Fibroblast of lung (primary cell): Measurements from ENCODE around the gene SRCIN1. TPM values are rescaled to one million over a fixed set of nuclear protein-coding genes. Genes with fewer than 3 reads are reported as not detected.
"Not testable (repeated sequence)": the region's sequence is repeated elsewhere in the genome, so short reads cannot be mapped to it uniquely, and the experiment has no call there.

Experiments used
- DNase-seq, 2 donors: peaks; one replicate each; pipeline versions ENCODE4 v3.0.0 to v3.0.0-alpha.2; 2010; ENCODE audit warnings: low read depth in 2 of 2
- H2AFZ ChIP-seq: 2 replicates; pipeline ENCODE4 v1.5.1; 2012; ENCODE audit warnings: low read length, control low read depth, inconsistent platforms
- H3K27ac ChIP-seq: 2 replicates; pipeline ENCODE4 v1.5.1; 2011; ENCODE audit warnings: low read length, control low read depth; ENCODE audit not compliant: insufficient read depth
- H3K27me3 ChIP-seq: 2 replicates; pipeline ENCODE4 v1.5.1; 2011; ENCODE audit warnings: mild to moderate bottlenecking, low read length; ENCODE audit not compliant: control insufficient read depth, insufficient read depth
- H3K36me3 ChIP-seq: 2 replicates; pipeline ENCODE4 v1.5.1; 2011; ENCODE audit warnings: low read length; ENCODE audit not compliant: control insufficient read depth, insufficient read depth
- H3K4me1 ChIP-seq: 2 replicates; pipeline ENCODE4 v1.5.1; 2011; ENCODE audit warnings: low read length; ENCODE audit not compliant: control insufficient read depth, insufficient read depth; ENCODE audit errors: extremely low read depth
- H3K4me2 ChIP-seq: 2 replicates; pipeline ENCODE4 v1.5.1; 2011; ENCODE audit warnings: low read length, control low read depth; ENCODE audit not compliant: insufficient read depth; ENCODE audit errors: extremely low read depth
- H3K4me3 ChIP-seq, 4 experiments: fragments of 200-600 bp in 1 of 4; sonication (generic) in 1 of 4; replicated peaks in 1 of 4; 2 replicates each; pipeline ENCODE4 v1.5.1; 2011 to 2016; ENCODE audit warnings: low read length in 4 of 4, low read depth in 3 of 4, mild to moderate bottlenecking in 3 of 4, control low read depth in 2 of 4, inconsistent platforms in 1 of 4, mixed read lengths in 1 of 4; ENCODE audit not compliant: insufficient read depth in 1 of 4; ENCODE audit errors: control extremely low read depth in 1 of 4
- H3K79me2 ChIP-seq: 2 replicates; pipeline ENCODE4 v1.5.1; 2012; ENCODE audit warnings: mild to moderate bottlenecking, low read length, inconsistent platforms; ENCODE audit not compliant: control insufficient read depth, insufficient read depth
- H3K9ac ChIP-seq: 2 replicates; pipeline ENCODE4 v1.5.1; 2011; ENCODE audit warnings: mild to moderate bottlenecking, low read length, control low read depth; ENCODE audit not compliant: insufficient read depth
- H3K9me3 ChIP-seq: 2 replicates; pipeline ENCODE4 v1.5.1; 2012; ENCODE audit warnings: low read depth, low read length; ENCODE audit not compliant: control insufficient read depth, insufficient read depth
- H4K20me1 ChIP-seq: 2 replicates; pipeline ENCODE4 v1.5.1; 2011; ENCODE audit warnings: low read length; ENCODE audit not compliant: control insufficient read depth, insufficient read depth; ENCODE audit errors: extremely low read depth
- CTCF ChIP-seq, 2 donors: IDR thresholded peaks in 1 of 2; conservative IDR thresholded peaks in 1 of 2; 1 replicate in 1 of 2; 2 replicates in 1 of 2; pipeline ENCODE4 v1.5.1; 2011 to 2012; ENCODE audit warnings: low read length in 2 of 2, control low read depth in 1 of 2, inconsistent platforms in 1 of 2, low read depth in 1 of 2, mild to moderate bottlenecking in 1 of 2
- EZH2 ChIP-seq: IDR thresholded peaks from 2 replicates; pipeline ENCODE4 v1.5.1; 2012; ENCODE audit warnings: low read length, control low read depth, mild to moderate bottlenecking; ENCODE audit errors: missing control alignments
- polyA plus RNA-seq, 2 donors: library from polyadenylated mRNA; depleted of rRNA in 1 of 2; stranded (reverse) in 1 of 2; unstranded in 1 of 2; fragments of >200 nt; gene quantifications; 2 replicates each; pipeline ENCODE4 v1.2.1, GENCODE V29; 2011 to 2012; ENCODE audit warnings: missing spikeins in 1 of 2
- total RNA-seq: library from RNA; depleted of rRNA; stranded (reverse); fragments of >200 nt; gene quantifications from 2 replicates; pipeline ENCODE4 v1.2.1, GENCODE V29; 2014

The SRCIN1 gene
- total and polyA plus RNA-seq, 2 donors (not counting 1 experiment from before 2014, with no cell fraction given) = under 0.01 TPM; not detected in 1

DNA sequence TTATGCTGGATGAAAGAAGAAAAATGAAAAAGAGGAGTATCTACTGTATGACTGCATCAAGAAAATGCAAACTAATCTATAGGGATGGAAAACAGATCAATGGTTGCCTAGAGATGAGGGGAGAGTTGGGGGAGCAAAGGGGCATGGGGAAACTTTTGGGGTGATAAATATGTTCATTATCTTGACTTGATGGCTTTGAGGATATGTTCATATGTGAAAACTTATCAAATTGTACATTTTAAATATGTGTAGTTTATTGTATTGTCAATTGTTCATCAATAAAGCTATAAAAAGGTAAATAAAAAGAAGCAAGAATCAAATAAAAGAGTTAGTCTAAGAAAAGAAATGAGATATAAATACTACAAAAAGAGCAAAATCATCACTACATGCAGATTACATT is 19.7 kb upstream of the SRCIN1 start:
- no peaks in the 10 kb centered on the region for H3K4me1 ChIP-seq
- H3K9ac ChIP-seq = no peak overlapping the region
- DNase-seq = no peak
- TF ChIP-seq CTCF (conservative IDR thresholded peaks at IDR 0.05 in 1 of 2, IDR thresholded peaks at IDR 0.05 in 1 of 2; ENCODE audit: low read depth in 1 of 2, low read length in 2 of 2) (no peak), EZH2 (no peak)
- H3K9me3 ChIP-seq = no peaks in the 10 kb centered on the region
- H3K79me2 ChIP-seq = no peaks in the 10 kb centered on the region
- no peaks in the 10 kb centered on the region for H4K20me1 ChIP-seq
- H3K4me2 ChIP-seq = no peak overlapping the region
- no peak overlapping the region for H2AFZ ChIP-seq
- no peaks in the 10 kb centered on the region for H3K36me3 ChIP-seq
- H3K27me3 ChIP-seq = peaks cover 5% of the 10 kb centered on the region
- no peak overlapping the region for H3K4me3 ChIP-seq
- H3K27ac ChIP-seq = no peak overlapping the region

DNA sequence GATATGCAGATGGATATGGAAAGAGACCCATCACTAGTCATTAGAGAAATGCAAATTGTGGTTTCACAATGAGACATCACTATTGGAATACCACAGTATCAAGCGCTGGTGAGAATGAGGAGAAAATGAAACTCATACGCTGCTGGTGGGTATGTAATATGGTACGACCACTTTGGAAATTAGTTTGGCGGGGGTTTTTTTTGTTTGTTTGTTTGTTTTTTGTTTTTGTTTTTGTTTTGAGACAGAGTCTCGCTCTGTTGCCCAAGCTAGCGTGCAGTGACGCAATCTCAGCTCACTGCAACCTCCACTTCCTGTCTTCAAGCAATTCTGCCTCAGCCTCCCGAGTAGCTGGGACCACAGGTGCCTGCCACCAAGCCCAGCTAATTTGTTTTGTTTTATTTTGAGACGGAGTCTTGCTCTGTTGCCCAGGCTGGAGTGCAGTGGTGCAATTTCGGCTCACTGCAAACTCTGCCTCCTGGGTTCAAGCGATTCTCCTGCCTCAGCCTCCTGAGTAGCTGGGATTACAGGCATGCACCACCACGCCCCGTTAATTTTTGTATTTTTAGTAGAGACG is 19.1 kb upstream of the SRCIN1 start:
- not testable (repeated sequence) for H3K9me3 ChIP-seq, H3K4me2 ChIP-seq, H3K27me3 ChIP-seq, H3K79me2 ChIP-seq, H3K4me3 ChIP-seq, H3K36me3 ChIP-seq, H3K9ac ChIP-seq, H4K20me1 ChIP-seq, H2AFZ ChIP-seq, DNase-seq, H3K27ac ChIP-seq, H3K4me1 ChIP-seq

- TF ChIP-seq EZH2 (no peak), CTCF (conservative IDR thresholded peaks at IDR 0.05 in 1 of 2, IDR thresholded peaks at IDR 0.05 in 1 of 2; ENCODE audit: low read depth in 1 of 2, low read length in 2 of 2) (no peak)
- DNase-seq = no peak
- H3K27me3 ChIP-seq = peaks cover 21% of the 10 kb centered on the region
These were observed 15.8 kb upstream of the SRCIN1 start for GRCh38 chr17:38621538-38621937.

More at GRCh38 chr17:38621538-38621937, 15.8 kb upstream of the SRCIN1 start:
- no peak overlapping the region for H3K4me2 ChIP-seq
- no peaks in the 10 kb centered on the region for H3K79me2 ChIP-seq
- no peak overlapping the region for H3K4me3 ChIP-seq
- no peak overlapping the region for H2AFZ ChIP-seq
- no peaks in the 10 kb centered on the region for H4K20me1 ChIP-seq
- H3K27ac ChIP-seq = no peak overlapping the region
- no peaks in the 10 kb centered on the region for H3K9me3 ChIP-seq
- H3K9ac ChIP-seq = no peak overlapping the region
- no peaks in the 10 kb centered on the region for H3K36me3 ChIP-seq
- no peaks in the 10 kb centered on the region for H3K4me1 ChIP-seq
